Measurements from ENCODE around the gene SNX7.
A peak's percentile ranks its signal among the peaks of the same experiment; 100 is the strongest.

GRCh38 chr1:98661544-98662355 is at the start of gene SNX7:
- TF ChIP-seq CTCF (IDR thresholded peaks at IDR 0.05) (no peak), POLR2A (IDR thresholded peaks at IDR 0.05) (no peak), POLR2AphosphoS5 (IDR thresholded peaks at IDR 0.05) (peak; percentile 16 to 80 (median 52)), EP300 (IDR thresholded peaks at IDR 0.05) (no peak)

Measured in stomach (tissue), 4 donors.